HG03135 (cell line): Measurements from ENCODE around the gene SLC17A5.
"Not testable (repeated sequence)": the region's sequence is repeated elsewhere in the genome, so short reads cannot be mapped to it uniquely, and the experiment has no call there.

Source experiments
- ATAC-seq: cut with Tn5 transposase; IDR thresholded peaks from one replicate; pipeline ENCODE4 v1.9.1; 2021; ENCODE audit warnings: mild to moderate bottlenecking, moderate library complexity; ENCODE audit not compliant: unreplicated experiment

Gene SLC17A5

DNA sequence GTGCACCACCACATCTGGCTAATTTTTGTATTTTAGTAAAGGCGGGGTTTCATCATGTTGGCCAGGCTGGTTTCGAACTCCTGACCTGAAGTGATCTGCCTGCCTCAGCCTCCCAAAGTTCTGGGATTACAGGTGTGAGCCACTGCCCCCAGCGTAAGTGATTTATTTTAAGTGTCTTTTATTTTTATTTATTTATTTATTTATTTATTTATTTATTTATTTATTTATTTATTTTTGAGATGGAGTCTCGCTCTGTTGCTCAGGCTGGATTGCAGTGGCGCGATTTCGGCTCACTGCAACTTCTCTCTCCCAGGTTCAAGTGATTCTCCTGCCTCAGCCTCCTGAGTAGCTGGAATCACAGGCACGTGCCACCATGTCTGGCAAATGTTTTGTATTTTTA lies 30.3 kb downstream of the SLC17A5 start:
- not testable (repeated sequence) for ATAC-seq

DNA sequence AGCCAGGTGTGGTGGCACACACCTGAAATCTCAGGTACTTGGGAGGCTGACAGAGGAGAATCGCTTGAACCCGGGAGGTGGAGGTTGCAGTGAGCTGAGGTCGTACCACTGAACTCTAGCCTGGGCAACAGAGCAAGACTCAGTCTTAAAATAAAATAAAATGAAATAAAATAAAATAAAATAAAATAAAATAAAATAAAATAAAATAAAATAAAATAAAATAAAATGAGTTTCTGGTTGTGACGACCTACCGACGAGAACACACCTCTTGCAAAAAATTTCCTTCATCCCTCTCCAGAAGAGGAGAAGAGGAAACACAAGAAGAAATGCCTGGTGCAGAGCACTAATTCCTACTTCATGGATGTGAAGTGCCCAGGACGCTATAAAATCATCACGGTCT lies 35.7 kb downstream of the SLC17A5 start:
- not testable (repeated sequence) for ATAC-seq

DNA sequence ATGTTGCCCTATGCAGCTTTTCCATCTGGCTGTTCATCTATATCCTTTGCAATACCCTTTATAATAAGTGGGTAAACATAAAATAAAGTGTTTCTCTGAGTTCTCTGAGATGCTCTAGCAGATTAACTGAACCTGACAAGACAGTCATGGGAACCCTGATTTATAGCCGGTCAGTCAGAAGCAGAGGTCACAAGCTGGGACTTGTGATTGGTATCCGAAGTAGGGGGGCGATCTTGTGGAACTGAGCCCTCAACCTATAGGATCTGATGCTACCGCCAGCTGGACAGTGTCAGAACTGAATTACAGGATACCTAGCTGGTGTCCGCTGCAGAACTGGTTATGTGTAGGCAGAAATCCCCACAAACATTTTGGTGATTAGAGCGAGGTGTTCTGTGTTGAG lies 39.0 kb downstream of the SLC17A5 start:
- no peak for ATAC-seq

DNA sequence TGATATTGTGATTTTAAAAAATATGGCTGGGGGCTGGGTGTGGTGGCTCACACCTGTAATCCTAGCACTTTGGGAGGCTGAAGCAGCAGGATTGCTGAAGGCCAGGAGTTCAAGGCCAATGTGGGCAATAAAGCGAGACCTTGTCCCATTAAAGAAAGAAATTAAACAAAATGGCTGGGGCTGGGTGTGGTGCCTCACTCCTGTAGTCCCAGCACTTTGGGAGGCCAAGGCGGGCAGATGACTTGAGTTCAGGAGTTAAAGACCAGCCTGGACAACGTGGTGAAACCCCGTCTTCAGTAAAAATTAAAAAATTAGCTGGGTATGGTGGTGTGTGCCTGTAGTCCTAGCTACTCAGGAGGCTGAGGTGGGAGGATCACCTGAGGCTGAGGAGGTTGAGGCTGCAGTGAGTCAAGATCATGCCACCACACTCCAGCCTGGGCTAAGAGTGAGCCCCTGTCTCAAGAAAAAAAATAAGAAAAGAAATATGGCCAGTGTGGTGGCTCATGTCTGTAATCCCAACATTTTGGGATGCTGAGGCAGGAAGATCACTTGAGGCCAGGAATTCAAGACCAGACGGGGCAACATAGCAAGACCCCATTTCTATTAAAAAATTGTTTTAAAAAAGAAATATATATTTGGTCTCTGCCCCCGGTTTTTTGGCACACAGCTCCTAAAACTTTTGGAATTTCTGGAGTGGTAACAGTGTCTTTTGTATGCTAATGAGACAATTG lies 39.8 kb downstream of the SLC17A5 start:
- ATAC-seq: no peak

DNA sequence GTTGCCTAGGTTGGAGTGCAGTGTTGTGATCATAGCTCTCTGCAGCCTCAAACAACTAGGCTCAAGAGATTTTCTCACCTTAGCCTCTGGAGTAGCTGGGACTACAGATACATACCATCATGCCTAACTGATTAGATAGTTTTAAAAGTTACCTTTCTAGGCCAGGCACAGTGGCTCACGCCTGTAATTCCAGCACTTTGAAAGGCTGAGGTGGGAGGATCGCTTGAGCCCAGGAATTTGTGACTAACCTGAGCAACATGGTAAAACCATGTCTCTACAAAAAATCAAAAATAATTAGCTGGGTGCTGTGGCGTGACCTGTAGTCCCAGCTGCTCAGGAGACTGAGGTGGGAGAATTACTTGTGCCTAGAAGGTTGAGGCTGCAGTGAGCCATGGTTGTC lies 41.2 kb downstream of the SLC17A5 start:
- ATAC-seq: no peak

DNA sequence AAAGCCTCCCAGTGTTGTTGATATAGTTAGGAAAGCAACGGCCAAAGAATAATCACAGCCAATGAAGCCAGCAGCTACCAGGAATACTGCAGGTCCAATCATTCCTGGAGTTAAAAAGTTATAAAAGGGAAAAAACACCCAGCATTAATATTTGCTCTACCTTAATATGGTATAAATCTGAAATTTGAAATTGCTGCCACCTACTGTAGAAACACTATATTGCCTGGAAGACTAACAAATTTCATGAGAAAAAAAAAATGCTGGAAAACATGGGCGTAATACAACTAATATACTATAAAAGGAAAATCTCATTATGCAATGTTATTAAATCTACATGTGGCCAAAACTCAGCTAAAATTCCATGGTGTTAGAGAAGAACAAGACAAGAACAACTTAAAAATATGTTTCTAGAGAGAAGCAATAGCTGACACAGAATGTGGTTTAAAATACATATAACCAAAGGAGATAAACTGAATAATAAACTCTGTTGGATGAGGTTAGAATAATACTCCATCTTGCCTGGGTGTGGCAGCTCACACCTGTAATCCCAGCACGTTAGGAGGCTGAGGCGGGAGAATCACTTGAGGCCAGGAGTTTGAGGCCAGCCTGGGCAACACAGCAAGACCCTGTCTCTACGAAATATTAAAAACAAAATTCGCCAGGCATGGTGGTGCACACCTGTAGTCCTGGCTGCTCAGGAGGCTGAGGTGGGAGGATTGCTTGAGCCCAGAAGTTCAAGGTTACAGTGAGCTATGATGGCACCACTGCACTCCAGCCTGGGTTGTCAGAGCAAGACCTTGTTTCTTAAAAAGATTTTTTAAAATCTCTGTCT lies 43.1 kb downstream of the SLC17A5 start:
- no peak for ATAC-seq

DNA sequence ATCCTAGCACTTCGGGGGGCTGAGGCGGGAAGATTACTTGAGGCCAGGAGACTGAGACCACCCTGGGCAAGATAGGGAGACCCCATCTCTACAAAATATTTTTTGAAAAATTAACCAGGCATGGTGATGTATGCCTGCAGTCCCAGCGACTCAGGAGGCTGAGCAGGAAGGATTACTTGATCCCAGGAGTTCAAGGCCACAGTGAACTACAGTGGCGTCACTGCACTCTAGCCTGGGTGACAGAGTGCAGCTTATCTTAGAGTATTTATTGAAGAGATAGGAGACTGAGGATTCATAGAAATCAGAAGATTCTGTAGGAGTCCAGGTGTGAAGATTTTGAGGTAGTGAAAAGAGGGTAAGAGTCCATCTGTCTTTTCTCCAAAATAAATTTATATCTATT lies 45.0 kb downstream of the SLC17A5 start:
- no peak for ATAC-seq

DNA sequence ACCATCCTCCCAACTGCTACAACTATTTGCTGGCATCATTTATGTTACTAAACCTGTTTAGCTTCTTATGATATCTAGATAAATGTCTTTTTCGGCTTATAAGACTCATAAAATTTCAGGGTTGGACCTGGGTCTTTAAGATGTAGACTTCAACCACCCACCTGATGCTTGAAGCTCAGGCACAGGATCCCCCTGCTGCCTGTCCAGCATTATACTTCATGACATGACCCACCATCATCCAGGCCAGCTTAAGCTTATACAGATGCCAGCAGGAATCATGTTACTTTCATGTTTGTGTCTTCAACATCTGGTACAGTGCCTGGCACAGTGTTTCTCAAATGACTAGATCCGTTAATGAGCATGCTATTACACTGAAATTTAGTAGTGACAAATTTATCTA lies 47.4 kb downstream of the SLC17A5 start:
- ATAC-seq: no peak

DNA sequence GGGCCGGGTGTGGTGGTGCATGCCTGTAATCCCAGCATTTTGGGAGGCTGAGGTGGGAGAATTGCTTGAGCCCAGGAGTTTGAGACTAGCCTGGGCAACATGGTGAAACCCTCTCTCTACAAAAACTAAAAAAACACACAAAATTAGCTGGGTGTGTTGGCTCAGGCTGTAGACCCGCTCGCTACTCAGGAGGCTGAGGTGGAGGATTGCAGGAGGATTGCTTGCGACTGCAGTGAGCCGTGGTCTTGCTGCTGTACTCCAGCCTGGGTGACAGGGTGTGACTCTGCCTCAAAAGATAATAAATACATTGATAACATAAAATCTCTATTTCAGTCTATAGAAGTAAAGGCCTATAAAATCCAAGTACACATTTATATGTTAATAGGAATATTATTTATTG lies 49.3 kb downstream of the SLC17A5 start:
- no peak for ATAC-seq

DNA sequence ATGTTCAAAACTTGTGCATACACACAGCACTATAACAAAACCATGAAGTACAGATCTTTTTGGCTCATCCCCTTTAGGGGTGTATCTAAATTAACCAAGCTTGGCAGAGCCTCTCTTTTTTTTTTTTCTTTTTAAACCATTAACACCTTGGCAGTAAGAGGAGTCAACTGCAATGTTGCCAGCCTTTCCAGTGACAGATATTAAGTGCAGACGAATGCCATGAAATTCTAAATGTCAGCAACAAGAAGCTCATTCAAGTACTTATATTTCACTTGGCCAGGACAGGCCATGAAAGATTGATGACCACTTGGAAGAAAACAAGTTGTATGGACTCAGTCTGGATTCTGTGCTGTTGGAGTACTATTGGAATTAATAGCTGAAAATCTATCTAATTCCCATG lies 49.8 kb downstream of the SLC17A5 start:
- ATAC-seq: no peak

DNA sequence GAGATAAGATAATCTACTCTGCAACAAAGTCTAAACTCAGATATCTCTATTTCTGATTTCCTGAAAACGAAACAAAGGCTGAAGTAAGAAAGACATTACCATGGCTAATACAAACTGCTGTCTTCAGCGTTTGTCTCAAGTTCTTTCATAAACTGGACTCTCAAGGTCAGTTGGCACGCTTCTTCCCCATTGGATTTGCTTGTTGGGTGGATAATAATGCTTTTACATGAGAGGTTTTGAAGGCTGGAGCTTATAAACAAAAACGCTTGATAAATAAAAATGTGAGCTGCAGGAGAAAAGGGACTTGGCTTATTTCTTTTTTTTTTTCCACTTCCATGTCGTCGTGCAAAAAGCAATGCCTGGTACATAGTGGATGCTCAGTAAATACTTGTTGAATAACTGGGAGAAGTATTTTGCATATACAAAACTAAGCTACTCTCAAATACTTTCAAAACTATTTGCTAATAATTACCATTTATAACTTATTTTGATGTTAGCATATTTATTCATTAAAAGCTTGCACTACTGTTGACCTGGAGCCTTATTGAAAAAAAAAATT lies 67.3 kb downstream of the SLC17A5 start:
- ATAC-seq: peak; percentile 14

DNA sequence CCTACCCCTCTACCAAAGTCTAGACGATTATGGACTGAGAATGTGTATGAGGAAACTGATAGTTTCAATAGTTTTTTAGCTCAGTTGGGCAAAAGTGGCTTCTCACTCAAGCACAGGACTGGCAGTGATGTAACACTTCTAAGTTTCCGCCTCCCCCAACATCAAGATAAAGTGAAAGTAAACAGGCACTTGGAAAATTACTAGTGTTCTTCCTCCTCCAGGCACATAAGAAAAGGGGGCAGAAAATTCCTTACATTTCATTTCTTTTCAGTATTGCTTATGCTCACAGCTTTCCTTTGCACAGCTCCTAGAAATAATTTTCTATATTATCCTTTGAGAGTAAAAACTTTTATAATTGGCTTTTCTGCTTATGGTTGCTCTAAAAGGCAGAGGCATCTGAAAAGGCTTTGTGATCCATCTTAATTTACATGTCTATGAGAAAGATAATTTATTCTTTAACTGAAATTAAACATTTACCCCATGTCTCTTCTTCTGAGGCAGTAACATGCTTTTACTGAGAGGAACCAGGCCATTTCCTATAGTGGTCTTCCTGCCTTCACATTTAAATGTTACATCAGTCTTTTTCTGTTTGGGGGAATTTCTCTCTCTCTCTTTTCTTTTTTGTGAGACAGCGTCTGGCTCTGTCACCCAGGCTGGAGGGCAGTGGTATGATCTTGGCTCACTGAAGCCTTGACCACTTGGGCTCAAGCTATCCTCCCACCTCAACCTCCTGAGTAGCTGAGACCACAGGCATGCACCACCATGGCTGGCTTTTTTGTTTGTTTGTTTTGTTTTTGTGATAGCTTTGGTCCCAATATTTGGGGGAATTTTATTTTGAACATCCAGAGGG lies 68.0 kb downstream of the SLC17A5 start:
- peak; percentile 71 for ATAC-seq

DNA sequence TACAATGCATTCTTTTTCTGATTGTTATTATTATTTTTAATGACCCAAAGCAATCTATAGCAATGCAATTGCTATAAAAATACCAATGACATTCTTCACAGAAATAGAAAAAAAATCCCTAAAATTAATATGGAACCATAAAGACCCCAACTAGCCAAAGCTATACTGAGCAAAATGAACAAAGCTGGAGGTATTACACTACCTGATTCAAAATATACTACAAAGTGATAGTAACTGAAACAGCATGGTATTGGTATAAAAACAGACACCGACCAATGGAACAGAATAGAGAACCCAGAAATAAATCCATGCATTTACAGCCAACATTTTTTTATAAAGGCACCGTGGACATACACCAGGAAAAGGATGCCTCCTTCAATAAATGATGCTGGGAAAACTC lies 72.5 kb downstream of the SLC17A5 start:
- no peak for ATAC-seq

DNA sequence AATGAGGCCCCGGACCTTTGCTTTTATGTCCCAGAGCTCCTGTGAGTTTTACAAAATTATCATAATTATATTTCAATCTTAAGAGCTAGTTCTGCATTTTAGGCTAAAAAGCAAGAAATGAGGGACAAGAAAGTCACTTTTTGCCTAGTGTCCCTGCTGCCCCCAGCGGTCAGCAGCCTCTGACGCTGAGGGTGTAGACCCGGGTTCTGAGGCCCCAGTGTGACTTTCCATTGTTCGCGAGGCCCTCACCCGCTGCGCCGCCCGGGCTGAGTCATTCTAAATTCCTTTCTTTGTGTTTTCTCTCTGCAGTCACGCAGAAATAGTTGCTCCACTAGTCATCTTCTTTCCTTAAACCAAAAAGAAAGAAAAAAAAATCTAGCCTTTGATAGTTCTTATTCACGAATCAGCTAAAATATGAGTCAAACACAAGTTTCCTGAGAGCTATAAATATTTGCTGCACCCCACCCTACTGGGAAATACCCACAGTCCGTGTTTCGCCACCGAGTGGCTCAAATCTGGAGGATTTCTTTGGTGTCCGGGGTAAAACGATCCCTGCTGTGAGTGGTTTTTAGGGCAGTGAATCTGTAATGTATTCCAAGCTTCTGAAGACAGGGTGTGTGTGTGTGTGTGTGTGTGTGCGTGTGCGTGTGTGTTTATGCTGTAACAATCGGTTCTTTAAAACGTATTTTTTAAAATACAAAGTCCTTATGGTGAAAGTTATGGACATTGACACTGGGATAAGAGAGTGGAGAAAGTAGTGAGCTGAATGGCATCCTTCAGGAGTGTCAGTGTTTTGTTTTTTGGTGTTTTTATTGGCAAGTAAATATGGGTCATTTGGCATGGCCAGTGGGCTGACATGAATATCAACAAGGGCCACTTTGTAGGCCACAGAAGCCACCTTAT lies 73.3 kb downstream of the SLC17A5 start:
- peak; percentile 77 for ATAC-seq

DNA sequence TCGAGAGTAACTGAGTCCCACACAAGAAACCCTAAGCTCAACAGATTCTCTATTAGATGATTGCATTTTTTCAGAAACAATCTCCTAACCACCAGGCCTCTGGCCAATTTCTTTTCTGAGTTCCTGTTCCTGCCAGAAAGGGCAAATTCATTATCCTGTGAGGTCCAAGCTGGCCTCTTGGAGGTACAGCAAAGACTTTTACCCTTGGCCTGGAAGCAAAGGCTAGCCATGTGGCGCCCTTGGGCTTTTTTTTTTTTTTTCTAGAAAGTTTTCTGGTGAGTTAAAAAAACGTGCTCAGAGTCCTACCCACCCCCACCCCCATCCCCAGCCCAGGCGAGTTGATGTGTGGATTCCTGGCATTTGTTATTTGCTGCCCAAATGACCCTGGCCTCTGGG lies 73.9 kb downstream of the SLC17A5 start:
- peak; percentile 24 for ATAC-seq

DNA sequence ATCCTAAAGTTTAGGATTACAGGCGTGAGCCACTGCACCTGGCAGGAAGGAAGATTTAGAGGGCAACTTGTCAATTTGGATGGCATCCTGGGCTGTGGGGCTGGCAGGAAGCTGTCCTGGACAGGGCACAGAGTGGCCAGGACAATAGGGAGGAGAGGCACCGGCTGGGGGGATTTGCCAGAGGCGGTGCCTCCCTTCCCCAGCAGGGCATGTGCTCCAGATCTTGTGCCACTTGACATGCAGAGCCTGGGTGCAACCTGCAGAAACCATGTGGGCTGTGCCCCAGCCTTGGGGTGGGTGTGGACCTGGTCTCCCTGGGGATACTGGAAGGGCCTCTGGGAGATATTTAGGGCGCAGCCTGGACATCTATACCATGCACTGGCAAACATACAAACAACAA lies 74.4 kb downstream of the SLC17A5 start:
- no peak for ATAC-seq

DNA sequence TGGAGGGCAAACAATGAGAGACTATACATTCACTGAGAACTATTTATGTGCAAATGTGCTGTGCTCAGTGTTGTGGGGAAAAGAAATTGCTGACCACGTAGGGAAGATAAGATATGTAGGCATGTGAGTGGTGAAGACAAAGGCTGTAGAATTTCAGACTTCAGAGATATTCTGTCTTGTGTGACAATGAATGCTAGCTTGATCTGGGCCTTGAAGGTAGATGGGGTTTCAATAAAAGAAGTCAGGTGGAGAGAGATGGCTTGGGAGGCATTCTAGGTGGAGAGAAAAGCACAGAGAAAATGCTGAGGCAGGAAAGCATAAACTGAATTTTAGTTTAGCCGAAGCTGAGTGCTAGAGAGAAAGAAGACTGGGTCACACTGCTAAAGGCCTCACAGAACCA lies 76.1 kb downstream of the SLC17A5 start:
- ATAC-seq: no peak

DNA sequence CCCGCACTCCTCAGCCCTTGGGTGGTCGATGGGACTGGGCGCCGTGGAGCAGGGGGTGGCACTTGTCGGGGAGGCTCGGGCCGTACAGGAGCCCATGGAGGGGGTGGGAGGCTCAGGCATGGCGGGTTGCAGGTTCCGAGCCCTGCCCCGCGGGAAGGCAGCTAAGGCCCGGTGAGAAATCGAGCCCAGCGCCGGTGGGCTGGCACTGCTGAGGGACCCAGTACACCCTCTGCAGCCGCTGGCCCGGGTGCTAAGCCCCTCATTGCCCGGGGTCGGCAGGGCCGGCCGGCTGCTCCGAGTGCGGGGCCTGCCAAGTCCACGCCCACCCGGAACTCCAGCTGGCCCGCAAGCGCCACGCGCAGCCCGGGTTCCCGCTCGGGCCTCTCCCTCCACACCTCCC lies 81.3 kb downstream of the SLC17A5 start:
- not testable (repeated sequence) for ATAC-seq

DNA sequence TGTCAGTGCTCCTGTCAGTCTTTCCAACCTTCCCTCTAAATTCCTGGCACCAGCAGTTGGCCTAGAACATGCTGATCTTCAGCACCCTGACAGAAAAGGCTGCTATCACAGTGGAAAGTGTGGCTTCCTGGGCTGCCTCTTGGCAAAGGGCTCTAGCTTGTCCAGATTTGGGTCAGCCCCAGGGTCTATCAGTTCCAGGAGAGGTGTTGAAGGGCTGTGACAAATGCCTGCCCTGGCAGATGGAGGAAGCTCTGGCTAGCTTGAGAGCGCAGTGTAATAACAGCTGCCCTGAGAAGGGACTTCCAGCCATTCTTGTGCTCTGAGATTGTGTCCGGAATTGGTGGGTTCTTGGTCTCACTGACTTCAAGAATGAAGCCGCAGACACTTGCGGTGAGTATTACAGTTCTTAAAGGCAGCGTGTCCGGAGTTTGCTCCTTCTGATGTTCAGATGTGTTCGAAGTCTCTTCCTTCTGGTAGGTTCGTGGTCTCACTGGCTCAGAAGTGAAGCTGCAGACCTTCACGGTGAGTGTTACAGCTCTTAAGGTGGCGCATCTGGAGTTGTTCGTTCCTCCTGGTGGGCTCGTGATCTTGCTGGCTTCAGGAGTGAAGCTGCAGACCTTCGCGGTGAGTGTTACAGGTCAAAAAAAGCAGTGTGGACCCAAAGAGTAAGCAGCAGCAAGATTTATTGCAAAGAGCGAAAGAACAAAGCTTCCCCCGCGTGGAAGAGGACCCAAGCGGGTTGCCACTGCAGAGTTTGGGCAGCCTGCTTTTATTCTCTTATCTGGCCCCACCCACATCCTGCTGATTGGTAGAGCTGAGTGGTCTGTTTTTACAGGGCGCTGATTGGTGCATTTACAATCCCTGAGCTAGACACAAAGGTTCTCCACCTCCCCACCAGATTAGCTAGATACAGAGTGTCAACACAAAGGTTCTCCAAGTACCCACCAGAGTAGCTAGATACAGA lies 82.3 kb downstream of the SLC17A5 start:
- not testable (repeated sequence) for ATAC-seq
